Subcutaneous abdominal adipose tissue (tissue), 5 donors: Measurements from ENCODE around the gene S1PR4.

ENCODE experiments used
- H3K27ac ChIP-seq: one replicate; pipeline ENCODE4 v1.7.0; 2013; ENCODE audit warnings: low read depth, mild to moderate bottlenecking, inconsistent platforms, low read length, moderate library complexity
- H3K27me3 ChIP-seq, 5 donors: one replicate each; pipeline ENCODE4 v1.7.0; 2013; ENCODE audit warnings: low read length in 5 of 5, inconsistent platforms in 1 of 5; ENCODE audit not compliant: control insufficient read depth in 5 of 5, insufficient read depth in 4 of 5
- H3K36me3 ChIP-seq, 5 donors: one replicate each; pipeline ENCODE4 v1.7.0; 2013; ENCODE audit warnings: low read length in 5 of 5; ENCODE audit not compliant: control insufficient read depth in 5 of 5, insufficient read depth in 5 of 5
- H3K4me1 ChIP-seq, 5 donors: one replicate each; pipeline ENCODE4 v1.7.0; 2013; ENCODE audit warnings: low read length in 5 of 5, mild to moderate bottlenecking in 3 of 5, moderate library complexity in 1 of 5; ENCODE audit not compliant: control insufficient read depth in 5 of 5, insufficient read depth in 5 of 5
- H3K4me3 ChIP-seq, 5 donors: one replicate each; pipeline ENCODE4 v1.7.0; 2013; ENCODE audit warnings: low read length in 5 of 5, low read depth in 1 of 5
- H3K9ac ChIP-seq, 5 donors: one replicate each; pipeline ENCODE4 v1.7.0; 2013; ENCODE audit warnings: low read length in 5 of 5, mild to moderate bottlenecking in 4 of 5, moderate library complexity in 3 of 5
- H3K9me3 ChIP-seq, 5 donors: one replicate each; pipeline ENCODE4 v1.7.0; 2013; ENCODE audit warnings: low read length in 5 of 5; ENCODE audit not compliant: control insufficient read depth in 5 of 5
- donor health status: healthy.
- donor health status: healthy.
- donor health status: healthy.
- donor health status: healthy.
- donor health status: healthy.

S1PR4 gene, protein sequence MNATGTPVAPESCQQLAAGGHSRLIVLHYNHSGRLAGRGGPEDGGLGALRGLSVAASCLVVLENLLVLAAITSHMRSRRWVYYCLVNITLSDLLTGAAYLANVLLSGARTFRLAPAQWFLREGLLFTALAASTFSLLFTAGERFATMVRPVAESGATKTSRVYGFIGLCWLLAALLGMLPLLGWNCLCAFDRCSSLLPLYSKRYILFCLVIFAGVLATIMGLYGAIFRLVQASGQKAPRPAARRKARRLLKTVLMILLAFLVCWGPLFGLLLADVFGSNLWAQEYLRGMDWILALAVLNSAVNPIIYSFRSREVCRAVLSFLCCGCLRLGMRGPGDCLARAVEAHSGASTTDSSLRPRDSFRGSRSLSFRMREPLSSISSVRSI

GRCh38 chr19:3178377-3178972 is at the start of gene S1PR4:
S1PR4 (plus strand) TSS chr19:3178769; CDS start chr19:3178793, 24 bp downstream.
- Histone ChIP-seq H3K36me3 (no peaks in the 10 kb centered on the region), H3K4me1 (peaks cover 0 to 45% (median 24%) of the 10 kb centered on the region in 5 donors), H3K9ac (peak within 1 kb of the TSS in 3 of 5 donors; percentile 35 to 58 (median 41)), H3K4me3 (peak within 1 kb of the TSS in 3 of 5 donors; percentile 9 to 49 (median 45)), H3K27me3 (peaks cover 0 to 6% (median 2%) of the 10 kb centered on the region in 5 donors), H3K27ac (no peak within 1 kb of the TSS), H3K9me3 (no peaks in the 10 kb centered on the region)

- H3K9me3 ChIP-seq: no peaks in the 10 kb centered on the region
- H3K4me3 ChIP-seq: no peak overlapping the region
- peaks cover 0 to 3% (median 0%) of the 10 kb centered on the region in 5 donors for H3K27me3 ChIP-seq
- H3K27ac ChIP-seq: no peak overlapping the region
- H3K9ac ChIP-seq: no peak overlapping the region
- H3K36me3 ChIP-seq: no peaks in the 10 kb centered on the region
- peaks cover 0 to 8% (median 0%) of the 10 kb centered on the region in 5 donors for H3K4me1 ChIP-seq
Measured at GRCh38 chr19:3129112-3129511, 49.5 kb upstream of the S1PR4 start.

GRCh38 chr19:3131168-3131567 is 47.4 kb upstream of the S1PR4 start:
- Histone ChIP-seq H3K27ac (no peak overlapping the region), H3K36me3 (no peaks in the 10 kb centered on the region), H3K4me3 (no peak overlapping the region), H3K9ac (no peak overlapping the region), H3K4me1 (peaks cover 0 to 7% (median 0%) of the 10 kb centered on the region in 5 donors), H3K27me3 (peaks cover 0 to 3% (median 0%) of the 10 kb centered on the region in 5 donors), H3K9me3 (no peaks in the 10 kb centered on the region)

DNA sequence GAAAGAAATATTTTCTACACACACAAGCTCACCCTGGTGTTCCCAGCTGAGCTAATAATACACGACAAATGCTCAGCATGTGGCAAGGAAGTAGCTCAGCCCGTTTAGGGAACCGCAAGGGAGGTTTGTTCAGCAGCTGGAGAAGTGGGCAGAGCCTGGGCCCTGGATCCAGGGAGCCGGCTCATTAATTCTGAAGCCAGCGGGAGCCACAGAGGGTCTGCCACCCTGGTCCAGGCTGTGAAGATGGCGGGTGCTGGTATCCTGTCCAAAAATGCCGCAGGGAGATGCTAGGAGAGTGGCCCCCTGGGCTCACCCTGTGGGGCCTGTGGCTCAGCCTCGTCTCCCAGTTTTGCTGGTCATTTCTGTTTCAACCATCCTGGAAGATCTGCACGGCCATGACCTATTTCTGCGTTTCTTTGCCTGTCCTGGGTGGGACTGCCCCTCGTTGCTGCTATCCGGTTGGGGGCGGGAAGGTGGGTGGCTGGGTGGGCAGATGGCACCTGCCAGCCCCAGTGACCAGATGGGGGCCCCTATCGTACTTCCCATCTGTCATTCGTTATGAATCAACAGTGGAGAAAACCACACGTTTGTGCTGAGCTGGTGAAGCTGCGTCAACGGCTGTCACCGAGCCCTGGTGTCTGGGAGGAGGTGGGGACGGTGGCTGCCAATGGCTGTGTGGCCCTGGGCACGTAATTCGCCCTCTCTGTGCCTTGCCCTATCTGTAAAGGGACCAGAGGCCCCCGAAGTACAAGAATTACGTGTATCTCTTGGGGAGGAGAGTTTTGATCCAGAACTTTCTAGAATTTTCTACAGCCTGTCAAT is 45.4 kb upstream of the S1PR4 start:
- Histone ChIP-seq H3K27ac (peak overlapping the region; percentile 65), H3K9ac (peak overlapping the region in 1 of 5 donors; percentile 57), H3K27me3 (peaks cover 0 to 3% (median 0%) of the 10 kb centered on the region in 5 donors), H3K36me3 (no peaks in the 10 kb centered on the region), H3K9me3 (no peaks in the 10 kb centered on the region), H3K4me3 (peak overlapping the region in 1 of 5 donors; percentile 8), H3K4me1 (peaks cover 0 to 18% (median 7%) of the 10 kb centered on the region in 5 donors)

- Histone ChIP-seq H3K27me3 (peaks cover 0 to 3% (median 0%) of the 10 kb centered on the region in 5 donors), H3K9ac (no peak overlapping the region), H3K27ac (peak overlapping the region; percentile 65), H3K4me1 (peaks cover 0 to 18% (median 7%) of the 10 kb centered on the region in 5 donors), H3K4me3 (no peak overlapping the region), H3K9me3 (no peaks in the 10 kb centered on the region), H3K36me3 (no peaks in the 10 kb centered on the region)
Measured at GRCh38 chr19:3133793-3134116, 44.8 kb upstream of the S1PR4 start.

- no peaks in the 10 kb centered on the region for H3K9me3 ChIP-seq
- H3K4me1 ChIP-seq: peaks cover 0 to 27% (median 10%) of the 10 kb centered on the region in 5 donors
- H3K27me3 ChIP-seq: peaks cover 0 to 7% (median 0%) of the 10 kb centered on the region in 5 donors
- peak within 1 kb of the TSS in 3 of 5 donors; percentile 60 to 76 (median 68) for H3K9ac ChIP-seq
- peak within 1 kb of the TSS; percentile 54 for H3K27ac ChIP-seq
- H3K36me3 ChIP-seq: no peaks in the 10 kb centered on the region
- peak within 1 kb of the TSS in 4 of 5 donors; percentile 47 to 70 (median 51) for H3K4me3 ChIP-seq
Measured at GRCh38 chr19:3135961-3136683, 42.4 kb upstream of the S1PR4 start, which contains the start of gene GNA15. GNA15 (plus strand) TSS chr19:3136033; CDS start chr19:3136451, 418 bp downstream.

DNA sequence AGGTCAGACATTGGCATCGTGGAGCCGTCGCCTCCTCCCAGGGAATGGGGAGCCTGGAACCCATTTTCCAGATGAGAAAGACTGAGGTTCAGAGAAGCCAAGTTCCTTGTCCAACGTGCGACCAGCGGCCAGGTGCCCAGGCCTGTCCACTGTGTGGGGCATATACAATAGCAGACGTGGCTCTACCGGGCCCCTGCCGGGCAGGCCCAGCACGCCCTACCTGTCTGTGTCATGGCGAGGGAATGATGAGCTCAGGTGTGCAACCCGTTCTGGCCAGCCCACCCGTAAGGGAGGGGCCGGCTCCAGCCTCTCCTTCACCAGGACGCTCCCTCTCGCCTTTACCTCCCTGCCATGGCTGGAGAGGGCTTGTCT is 41.9 kb upstream of the S1PR4 start:
- Histone ChIP-seq H3K27ac (peak overlapping the region; percentile 54), H3K4me1 (peaks cover 2 to 31% (median 10%) of the 10 kb centered on the region in 5 donors), H3K4me3 (peak overlapping the region; percentile 11 to 70 (median 48)), H3K9ac (peak overlapping the region in 3 of 5 donors; percentile 53 to 76 (median 68)), H3K27me3 (peaks cover 0 to 7% (median 0%) of the 10 kb centered on the region in 5 donors), H3K36me3 (no peaks in the 10 kb centered on the region), H3K9me3 (no peaks in the 10 kb centered on the region)

DNA sequence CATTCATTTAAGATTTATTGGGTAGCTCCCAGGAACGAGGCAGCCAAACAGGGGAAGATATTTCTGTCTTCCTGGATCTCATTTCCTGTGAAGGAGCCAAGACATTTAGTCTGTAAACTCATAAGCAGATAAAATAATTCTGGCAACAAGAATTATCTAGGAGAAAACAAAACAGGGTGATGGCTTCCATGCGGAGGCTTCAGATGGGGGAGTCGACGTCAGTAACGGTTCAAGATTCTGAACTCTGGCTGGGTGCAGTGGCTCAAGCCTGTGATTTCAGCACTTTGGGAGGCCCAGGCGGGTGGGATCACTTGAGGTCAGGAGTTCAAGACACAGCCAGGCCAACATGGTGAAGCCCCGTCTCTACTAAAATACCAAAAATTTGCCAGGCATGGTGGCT is 41.5 kb upstream of the S1PR4 start:
- H3K36me3 ChIP-seq: no peaks in the 10 kb centered on the region
- peaks cover 0 to 7% (median 0%) of the 10 kb centered on the region in 5 donors for H3K27me3 ChIP-seq
- no peaks in the 10 kb centered on the region for H3K9me3 ChIP-seq
- peak overlapping the region; percentile 54 for H3K27ac ChIP-seq
- H3K9ac ChIP-seq: peak overlapping the region in 3 of 5 donors; percentile 53 to 76 (median 68)
- peaks cover 2 to 35% (median 13%) of the 10 kb centered on the region in 5 donors for H3K4me1 ChIP-seq
- peak overlapping the region; percentile 11 to 70 (median 48) for H3K4me3 ChIP-seq

GRCh38 chr19:3138268-3138667 is 40.3 kb upstream of the S1PR4 start:
- Histone ChIP-seq H3K9me3 (no peaks in the 10 kb centered on the region), H3K4me3 (peak overlapping the region in 1 of 5 donors; percentile 16), H3K9ac (no peak overlapping the region), H3K27me3 (peaks cover 0 to 7% (median 0%) of the 10 kb centered on the region in 5 donors), H3K27ac (no peak overlapping the region), H3K36me3 (no peaks in the 10 kb centered on the region), H3K4me1 (peaks cover 2 to 37% (median 16%) of the 10 kb centered on the region in 5 donors)
